Medulla oblongata (tissue), 1 donor: ENCODE data around the gene ITGA8.
"Not testable (repeated sequence)": the region's sequence is repeated elsewhere in the genome, so short reads cannot be mapped to it uniquely, and the experiment has no call there.

Experiments
- DNase-seq: peaks from one replicate; pipeline ENCODE4 v3.0.0-alpha.2; 2015; ENCODE audit errors: extremely low spot score

Gene ITGA8

DNA sequence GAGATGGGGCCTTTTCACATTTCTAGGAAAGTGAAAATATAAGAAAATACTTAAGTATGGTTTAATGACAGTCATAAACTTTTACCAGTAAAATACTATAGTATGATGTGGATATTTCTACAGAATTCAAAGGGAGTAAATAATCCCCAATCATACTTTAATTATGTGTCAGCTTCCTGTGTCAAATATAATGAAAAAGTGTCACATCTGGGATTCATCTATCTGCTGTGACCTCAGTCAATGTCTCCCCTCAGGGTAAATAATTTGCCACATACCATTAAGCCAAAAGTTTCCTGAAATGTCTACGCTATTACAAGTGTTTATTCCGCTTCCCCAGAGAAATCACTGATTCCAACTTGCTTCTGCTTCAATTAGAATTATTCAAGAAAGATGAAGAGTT, 110.5 kb downstream of the ITGA8 start:
- no peak for DNase-seq

DNA sequence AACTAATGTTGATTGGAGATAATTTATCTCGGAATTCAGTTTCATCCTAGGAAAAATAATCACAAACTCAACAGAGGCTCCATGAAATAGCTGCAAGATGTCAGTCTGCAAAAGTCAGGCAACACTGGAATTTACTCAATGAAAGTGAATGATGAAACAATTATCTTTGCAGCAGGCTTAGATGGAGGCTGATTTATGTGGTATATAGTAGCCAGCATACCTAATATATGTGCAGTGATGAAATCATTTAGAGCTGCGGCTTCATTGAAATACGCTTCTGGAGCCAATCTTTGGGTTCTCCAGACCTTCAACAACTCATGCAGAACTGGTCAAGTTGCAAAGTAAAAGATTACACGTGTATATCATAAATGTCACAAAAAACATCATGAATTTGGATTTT, 113.3 kb downstream of the ITGA8 start:
- DNase-seq, result no peak

DNA sequence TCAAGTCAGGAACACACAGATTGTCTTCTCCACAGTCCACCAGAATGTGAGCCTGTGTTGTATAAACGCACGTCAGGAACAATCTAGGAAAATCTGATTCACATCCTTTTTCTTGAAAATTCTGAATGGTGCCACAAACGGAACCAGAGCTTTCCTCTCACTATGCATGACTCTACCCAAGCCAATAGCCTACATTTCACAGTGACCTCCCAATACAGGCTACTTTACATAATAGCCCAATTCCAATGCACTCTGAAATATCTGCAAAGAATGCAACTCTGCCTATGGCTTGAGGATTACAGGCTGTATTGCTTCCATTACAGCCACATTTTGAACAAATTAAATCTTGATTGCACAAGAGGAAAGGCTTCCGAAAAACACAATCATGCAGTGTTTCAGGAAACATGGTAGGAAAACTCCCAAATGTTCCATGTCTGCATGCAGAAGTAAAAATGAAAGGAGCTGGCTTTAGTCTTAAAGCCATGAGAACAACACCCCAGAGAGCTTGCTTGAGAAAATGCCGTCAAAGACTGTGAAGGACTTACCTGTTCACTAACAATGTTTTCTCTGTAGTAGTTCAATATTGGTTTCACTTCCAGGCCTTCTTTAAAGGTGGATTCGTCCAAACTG, 113.9 kb downstream of the ITGA8 start:
- no peak for DNase-seq

DNA sequence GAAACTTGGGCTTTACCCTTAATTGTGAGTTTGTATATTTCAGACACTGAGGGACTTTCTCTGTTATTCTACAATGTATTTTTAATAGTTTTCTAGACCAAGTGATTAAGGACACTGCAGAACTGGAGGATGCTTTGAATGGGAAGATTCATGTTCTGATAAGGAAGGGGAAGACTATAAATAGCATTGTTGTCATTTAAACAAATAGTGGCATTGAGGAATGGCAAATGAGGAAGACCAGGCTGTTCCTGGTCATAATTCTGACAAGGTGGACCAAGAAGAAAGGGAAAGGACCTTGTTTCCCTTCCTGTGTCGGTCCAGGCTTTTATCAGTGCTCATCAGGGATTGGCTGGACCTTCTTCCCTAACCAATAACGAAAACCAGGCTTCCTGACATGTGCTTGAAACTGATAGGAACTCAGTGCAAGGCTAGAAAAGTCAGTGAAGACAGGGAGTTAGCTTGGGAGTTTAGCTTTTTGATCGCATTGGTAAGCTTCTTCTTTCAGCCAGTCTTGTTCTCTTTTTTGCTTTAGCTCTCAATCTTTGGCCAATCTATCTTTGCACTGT, 116.2 kb downstream of the ITGA8 start:
- no peak for DNase-seq

DNA sequence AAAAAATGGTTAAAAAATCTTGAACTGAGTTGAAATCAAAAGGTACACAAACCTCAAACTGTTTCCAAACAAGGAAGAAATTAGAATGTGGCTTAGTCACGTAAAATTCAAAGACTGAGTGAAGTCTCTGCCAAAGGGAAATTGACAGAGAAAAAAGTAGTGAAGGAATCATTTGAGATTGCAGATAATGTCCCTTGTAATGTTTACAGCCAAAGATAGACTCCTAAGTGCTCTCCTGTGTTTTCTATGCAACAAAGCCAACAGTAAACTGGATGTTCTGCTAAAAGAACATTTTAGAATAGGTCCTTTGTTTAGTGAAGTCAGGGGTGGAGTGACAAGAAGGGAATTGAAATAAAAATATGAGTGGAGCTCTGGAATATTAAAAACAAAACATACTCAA, 117.9 kb downstream of the ITGA8 start:
- DNase-seq, result peak; percentile 29

DNA sequence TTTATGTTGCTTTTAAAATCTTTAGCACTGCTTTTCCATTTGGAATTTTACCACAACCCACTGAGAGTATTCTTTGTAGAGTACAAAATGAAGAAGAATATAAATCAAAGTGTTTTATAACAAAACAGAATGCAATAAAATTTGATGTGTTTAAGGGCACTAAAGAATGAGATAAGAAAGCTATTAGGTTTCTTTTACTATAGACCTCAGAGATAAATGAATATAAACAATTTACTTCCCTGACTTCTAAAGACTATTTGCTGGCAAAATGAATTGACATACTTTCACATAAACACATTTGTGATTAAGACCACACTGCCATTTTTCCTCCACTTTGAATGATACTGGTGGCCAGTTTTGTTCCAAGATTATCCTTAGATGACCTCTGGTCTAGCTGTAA, 124.5 kb downstream of the ITGA8 start:
- no peak for DNase-seq

DNA sequence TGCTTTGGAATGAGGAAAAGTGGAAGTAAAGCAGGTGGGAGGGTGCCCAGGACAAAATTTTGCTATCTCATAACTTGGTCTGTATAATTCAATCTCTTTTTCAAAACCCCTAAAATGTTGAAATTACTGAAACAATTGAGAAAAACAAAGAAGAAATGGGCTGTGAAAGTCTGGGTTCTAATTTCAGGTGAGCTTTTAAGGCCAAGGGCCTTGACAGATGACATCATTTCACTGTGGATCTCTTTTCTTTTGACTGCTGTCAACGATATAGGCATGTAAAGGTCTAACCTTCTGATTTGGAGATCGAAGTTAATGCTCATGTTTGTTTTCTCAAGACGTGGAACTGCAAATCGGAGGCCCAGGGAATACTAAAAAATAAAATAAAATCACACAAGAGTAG, 127.8 kb downstream of the ITGA8 start:
- DNase-seq, result no peak

DNA sequence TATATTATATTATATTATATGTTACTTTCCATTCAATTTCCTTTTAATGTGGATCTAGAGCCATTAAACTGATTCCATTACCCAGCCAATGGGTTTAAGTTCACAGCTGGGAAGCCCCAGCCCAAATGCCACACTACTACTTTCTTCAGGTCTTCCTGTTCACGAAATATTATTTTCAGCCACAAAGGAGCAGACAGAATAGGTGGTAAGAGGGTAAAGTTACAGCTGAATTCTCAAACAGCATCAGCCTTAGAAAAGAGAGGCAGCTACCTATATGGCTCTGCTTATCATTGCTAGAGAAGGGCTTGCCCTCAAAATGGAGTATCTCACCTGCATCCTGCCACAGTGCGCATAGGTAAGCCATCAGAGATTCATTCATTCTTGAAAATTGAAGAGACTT, 128.3 kb downstream of the ITGA8 start:
- DNase-seq, result no peak

DNA sequence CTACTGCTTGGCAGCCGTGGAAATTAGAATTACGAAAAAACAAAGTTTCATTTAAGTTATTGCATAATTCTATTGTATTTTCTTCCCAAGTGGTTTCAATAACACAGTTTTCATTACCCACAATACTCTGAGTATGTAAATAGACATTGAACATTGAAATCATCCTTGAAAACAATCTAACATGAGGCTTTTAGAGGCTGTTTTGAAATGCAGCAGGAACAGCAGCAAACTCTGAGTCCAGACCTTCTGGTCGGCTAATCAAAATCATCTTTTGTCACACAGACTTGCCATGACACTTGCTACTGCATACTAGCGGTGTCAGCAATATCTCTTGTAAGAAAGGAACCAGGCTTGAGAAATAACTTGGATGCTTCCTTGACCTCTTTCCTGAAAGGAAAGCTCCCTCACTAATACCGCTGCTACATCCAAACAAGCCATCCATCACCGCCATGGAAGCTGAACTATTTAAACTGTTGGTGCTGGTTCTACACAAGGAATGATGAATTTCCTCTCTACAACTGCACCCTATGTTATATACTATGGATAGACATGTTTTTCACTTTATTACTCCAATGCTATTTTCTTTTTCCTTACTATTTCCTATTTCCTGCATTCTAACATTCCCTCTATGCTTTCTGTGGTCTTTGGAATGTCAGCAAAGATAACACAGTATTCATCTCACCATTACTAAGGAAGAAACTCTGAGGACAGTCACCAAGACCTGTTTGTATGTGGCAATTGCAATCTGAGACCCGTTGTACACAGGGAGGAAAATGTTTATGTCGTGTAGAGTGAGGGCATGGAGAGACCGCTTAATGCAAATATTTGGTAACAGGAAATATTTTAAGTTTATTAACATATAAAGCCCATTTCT, 130.8 kb downstream of the ITGA8 start:
- DNase-seq, result no peak

DNA sequence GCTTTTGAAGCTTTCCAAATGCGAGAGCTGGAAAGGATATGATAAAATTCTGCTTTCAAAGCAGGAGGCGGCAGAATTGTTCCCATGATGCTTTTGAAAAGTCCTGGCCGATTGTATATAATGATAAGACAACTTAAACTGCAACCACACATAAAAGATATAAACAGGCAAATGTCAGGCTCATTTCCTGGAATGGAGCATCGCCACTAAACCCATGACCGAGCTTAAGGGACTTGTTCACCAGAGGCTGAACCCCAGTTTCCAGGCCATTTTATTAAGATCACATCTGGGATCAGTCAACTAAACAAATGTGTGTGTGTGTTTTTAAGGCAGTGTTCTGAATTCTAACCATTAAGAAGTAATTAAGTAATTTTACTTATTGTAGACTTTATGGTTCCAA, 131.6 kb downstream of the ITGA8 start:
- no peak for DNase-seq

DNA sequence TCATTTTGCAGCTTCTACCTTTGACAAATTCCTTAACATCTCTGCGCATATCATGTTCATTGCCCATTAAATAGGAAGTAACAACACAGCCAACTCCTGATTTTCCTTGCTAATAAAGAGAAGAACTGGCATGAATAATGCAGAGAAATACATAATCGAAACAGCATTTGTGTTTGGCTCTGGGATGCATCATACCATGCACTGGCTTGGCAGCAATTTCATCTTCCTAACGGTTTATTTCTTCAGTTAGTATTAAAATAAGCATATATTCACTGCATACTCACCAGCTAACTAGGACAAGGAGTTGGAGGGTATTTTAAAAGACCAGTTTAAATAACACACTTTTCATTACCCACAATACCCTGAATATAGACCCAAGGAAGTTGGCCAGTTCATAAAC, 132.5 kb downstream of the ITGA8 start:
- no peak for DNase-seq

DNA sequence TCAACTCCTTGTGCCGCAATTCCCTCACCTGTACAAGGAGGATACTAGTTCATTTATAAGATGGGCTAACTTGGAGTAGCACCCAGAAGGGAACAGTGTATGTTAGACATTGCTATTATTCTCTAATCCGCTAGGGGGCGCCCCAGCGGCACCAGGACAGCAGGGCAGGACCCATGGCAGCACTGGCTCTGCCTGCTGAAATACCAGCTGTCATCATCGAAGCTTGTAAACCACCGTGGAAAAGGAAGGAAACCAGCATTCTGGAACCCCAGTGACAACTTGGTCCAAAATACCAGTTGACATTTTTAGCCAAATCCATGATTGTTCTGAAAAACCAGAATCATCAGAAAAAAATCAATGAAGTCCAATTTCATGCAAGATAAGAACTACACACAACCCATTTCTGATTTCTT, 134.4 kb downstream of the ITGA8 start:
- peak; percentile 85 for DNase-seq

DNA sequence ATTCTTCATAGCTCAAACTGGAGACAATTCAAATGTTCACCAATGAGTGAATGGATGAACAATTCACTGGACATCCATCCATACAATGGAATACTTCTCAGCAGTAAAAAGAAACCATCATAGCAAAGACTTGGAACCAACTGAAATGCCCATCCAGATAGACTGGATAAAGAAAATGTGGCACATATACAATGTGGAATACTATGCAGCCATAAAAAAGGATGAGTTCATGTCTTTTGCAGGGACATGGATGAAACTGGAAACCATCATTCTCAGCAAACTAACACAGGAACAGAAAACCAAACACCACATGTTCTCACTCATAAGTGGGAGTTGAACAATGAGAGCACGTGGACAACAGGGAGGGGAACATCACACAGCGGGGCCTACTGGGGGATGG, 136.8 kb downstream of the ITGA8 start:
- DNase-seq, result not testable (repeated sequence)

DNA sequence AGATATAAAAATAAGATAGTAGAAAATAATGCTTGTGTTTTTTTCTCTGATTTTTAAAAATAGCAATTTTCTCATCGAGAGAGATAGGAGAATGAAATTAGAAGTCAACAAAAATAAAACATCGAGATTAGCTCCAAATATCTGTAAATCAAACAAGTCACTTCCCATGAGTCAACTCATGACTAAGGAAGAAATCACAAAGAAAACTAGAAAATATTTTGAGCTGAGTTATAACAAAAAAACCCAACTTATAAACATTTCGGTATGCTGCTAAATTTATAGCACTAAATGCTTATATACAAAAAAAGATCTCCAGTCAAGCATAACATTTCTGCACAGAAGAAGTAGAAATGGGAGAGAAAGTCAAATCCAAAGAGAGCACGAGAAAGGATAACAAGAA, 140.1 kb downstream of the ITGA8 start:
- DNase-seq, result no peak

DNA sequence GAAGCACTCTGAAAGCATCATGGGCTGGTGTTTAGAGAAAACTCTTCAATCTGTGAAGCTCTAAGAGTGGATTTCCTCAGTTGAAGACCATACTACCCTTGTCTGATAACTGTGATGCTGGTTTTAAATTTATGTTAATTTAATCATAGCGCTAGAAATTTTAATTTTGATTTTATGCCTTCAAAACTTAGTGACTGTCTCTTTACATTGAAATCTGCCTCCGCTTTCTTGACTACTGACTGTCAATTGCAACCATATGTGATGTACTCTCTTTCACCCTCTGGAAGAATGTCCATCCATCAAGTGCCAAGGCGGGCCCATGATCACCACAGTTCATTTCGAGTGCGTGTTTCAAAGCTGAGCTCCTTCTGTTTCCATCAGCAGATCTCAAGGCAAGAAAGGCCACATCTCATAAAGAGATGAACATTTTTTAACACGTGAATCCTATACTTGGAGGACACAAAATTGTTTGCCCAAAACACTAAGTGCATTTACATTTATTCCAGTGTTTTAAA, 147.1 kb downstream of the ITGA8 start:
- DNase-seq, result no peak

DNA sequence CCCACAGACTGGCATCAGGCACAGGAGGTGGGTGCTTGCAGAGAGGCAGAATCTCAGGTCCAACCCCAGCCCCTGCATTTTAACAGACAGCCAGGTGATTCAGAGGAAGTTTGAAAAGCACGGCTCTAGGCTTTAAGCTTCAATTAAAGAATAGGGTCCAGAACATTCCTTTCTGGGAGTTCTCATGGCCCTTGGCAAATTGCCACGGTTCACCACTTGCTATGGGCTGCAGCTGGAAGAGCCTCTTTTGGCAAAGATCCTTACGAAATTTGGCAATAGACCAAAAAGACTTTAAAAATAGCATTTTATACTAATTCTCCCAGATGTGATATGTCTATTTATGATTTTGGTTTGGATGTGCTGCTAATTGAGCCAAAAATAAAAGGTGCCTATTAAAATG, 148.1 kb downstream of the ITGA8 start:
- peak; percentile 35 for DNase-seq

DNA sequence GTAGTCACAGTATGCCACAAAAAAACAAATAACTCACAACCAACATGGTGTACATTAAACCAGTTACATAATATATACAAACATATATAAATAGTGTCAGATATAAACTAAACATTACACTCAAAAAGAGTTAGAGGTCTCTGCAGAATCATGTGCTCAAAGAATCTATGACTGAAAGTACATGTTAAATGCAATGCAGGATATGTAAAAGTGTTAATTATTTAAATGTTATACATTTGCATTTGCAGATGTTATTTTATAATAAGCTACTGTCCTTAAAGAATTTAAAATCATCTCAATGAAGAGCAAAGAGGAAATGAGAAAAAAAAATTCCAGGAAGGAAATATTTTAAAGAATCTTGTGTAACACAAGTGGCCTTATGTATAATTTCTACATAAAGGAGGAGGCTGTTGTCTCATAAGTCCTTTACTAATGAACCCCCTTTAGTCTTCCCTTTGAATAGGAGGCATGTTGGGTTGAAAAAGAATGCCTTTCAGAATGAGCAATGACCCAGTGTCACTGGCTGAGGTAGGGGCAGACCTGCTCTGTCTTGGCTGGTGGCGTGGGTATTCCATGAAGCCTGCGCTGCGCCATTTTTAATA, 148.9 kb downstream of the ITGA8 start:
- no peak for DNase-seq

DNA sequence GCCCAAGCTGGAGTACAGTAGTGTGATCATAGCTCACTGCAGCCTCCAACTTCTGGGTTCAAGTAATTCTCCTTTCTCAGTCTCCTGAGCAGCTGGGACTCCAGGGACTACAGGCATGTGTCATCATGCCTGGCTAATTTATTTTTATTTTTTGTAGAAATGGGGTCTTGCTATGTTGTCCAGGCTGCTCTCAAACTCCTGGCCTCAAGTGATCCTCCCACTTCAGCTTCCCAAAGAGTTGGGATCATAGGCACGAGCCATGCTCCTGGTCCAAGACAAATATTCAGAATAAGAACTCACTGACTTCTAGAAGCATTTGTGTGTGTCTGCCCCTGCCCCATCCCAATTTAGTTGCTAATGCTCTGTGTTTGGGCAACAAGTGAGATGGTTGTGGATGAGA, 151.8 kb downstream of the ITGA8 start:
- DNase-seq, result no peak

DNA sequence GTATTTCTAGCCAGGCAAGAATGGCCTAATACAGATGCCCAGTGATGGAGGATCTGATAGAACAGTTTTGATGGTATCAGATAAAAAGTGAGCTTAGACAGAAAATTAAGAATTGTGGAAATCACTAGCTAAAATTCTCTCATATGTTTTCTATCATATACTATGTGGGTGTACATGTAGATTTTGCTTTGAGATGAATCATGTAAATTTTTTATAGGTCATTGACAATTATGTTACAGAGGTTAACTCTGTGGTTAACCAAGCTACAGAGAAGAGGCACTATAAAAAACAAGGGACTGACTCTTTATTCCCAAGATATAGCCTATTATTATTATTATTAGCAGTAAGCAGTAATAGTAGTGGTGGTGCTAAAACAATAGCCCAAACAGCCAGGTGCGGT, 156.5 kb downstream of the ITGA8 start:
- DNase-seq, result no peak

DNA sequence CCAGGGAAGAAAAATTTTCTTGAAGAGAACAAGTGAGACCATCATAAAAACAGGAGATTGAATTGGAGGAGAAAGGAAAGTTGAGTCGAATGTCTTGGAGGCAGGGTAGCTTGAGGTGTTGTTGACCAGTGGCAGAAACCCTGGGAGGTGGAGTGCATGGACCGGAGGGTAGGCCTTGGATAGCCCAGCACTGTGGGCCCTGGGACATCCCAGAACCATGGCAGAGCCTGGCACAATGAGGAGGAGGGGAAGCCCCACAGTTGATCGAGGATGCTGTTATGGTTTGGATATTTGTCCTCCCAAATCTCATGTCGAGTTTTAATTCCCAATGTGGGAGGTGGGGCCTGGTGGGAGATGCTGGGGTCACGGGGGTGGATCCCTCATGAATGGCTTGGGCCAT, 157.1 kb downstream of the ITGA8 start:
- no peak for DNase-seq

DNA sequence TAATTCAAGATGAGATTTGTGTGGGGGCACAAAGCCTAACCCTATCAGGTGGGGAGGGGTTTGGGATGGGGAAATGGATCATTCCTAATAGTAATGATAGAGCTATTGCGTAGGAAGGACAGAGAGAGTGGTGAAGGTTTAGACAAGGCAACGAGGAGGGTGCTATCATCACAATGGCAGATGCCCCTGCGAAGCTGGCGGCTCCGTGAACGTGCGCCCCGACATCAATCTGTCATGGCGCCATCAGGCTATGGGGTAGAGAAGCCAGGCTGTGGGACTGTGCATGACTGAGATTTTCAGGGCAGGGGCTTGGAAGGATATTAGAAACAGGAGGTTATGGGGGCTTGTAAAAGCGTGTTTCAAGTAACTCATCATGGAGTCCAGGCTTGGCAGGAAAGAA, 157.6 kb downstream of the ITGA8 start:
- DNase-seq, result no peak

DNA sequence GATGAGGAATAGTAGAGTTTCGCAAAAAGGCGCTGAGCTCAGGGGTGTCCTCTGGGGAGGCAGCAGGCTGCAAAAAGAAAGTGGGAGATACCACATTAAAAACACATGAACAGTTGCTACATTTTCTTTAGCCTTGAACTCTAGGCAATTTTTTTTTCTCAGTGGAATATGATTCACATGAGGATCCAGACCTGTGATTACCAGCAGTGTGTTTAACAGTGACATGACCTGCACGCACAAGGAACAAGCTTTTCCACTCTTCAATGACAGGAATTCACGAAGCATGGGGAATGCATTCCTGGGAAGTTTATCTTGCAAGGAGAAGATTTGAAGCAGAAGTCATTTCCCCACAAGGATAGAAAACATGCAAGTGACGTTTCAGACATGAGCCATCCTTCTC, 161.6 kb downstream of the ITGA8 start:
- DNase-seq, result no peak

DNA sequence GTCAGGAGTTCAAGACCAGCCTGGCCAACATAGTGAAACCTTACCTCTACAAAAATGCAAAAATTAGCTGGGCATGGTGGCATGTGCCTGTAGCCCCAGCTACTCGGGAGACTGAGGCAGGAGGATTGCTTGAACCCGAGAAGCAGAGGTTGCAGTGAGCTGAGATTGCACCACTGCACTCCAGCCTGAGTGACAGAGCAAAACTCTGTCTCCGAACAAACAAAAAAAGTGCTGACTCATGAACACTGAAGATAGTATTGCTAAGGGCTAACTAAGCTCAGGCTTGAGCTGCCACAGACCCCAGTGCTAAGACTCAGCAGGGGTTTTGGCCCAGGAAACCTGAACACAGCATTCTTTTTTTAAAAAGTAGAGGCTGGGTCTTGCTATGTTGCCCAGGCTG, 162.6 kb downstream of the ITGA8 start:
- DNase-seq, result not testable (repeated sequence)
